Liver (tissue), 3 donors: Measurements from ENCODE around the gene INHBA.

Experiments used
- ATF3 ChIP-seq: IDR thresholded peaks from 2 replicates; pipeline ENCODE4 v1.6.1; 2016; ENCODE audit warnings: antibody characterized with exemption
- CTCF ChIP-seq: fragments of 150-350 bp; IDR thresholded peaks from 2 replicates; pipeline ENCODE4 v1.5.1; 2017; ENCODE audit warnings: improper control_type of control experiment, low read depth, low read length; ENCODE audit not compliant: missing input control
- GABPA ChIP-seq, 2 donors: IDR thresholded peaks in 1 of 2; conservative IDR thresholded peaks in 1 of 2; 2 replicates each; pipeline ENCODE4 v1.6.1; 2016; ENCODE audit warnings: antibody characterized with exemption in 2 of 2, mild to moderate bottlenecking in 1 of 2, moderate library complexity in 1 of 2
- JUND ChIP-seq, 2 donors: IDR thresholded peaks; 2 replicates each; pipeline ENCODE4 v1.6.1; 2016; ENCODE audit warnings: antibody characterized with exemption in 2 of 2
- MAX ChIP-seq: IDR thresholded peaks from 2 replicates; pipeline ENCODE4 v1.6.1; 2016; ENCODE audit warnings: antibody characterized with exemption
- RAD21 ChIP-seq, 2 donors: IDR thresholded peaks; 2 replicates each; pipeline ENCODE4 v1.6.1; 2016; ENCODE audit warnings: antibody characterized with exemption in 2 of 2, mild to moderate bottlenecking in 2 of 2
- YY1 ChIP-seq: IDR thresholded peaks from 2 replicates; pipeline ENCODE4 v1.6.1; 2016; ENCODE audit warnings: antibody characterized with exemption, mild to moderate bottlenecking
- ZBTB33 ChIP-seq: IDR thresholded peaks from 2 replicates; pipeline ENCODE4 v1.6.1; 2016; ENCODE audit warnings: antibody characterized with exemption
- donor health status: healthy.
- donor health status: healthy.

- TF ChIP-seq RAD21 (IDR thresholded peaks at IDR 0.05) (no peak), CTCF (no peak), JUND (IDR thresholded peaks at IDR 0.05) (no peak), YY1 (no peak), ATF3 (no peak), GABPA (IDR thresholded peaks at IDR 0.05 in 1 of 2, conservative IDR thresholded peaks at IDR 0.05 in 1 of 2) (no peak), ZBTB33 (no peak), MAX (no peak)
Measured at GRCh38 chr7:41752615-41753014, 49.7 kb upstream of the INHBA start.
